Stomach (tissue), 19 donors: ENCODE results near the gene TBC1D26. TPM values are rescaled to one million over a fixed set of nuclear protein-coding genes. Genes with fewer than 3 reads are reported as not detected.
"Not testable (repeated sequence)": the region's sequence is repeated elsewhere in the genome, so short reads cannot be mapped to it uniquely, and the experiment has no call there.

Experiments used
- DNase-seq, 2 donors: peaks; one replicate each; pipeline versions ENCODE4 v3.0.0 to v3.0.0-alpha.2; 2013 to 2019
- H3K27ac ChIP-seq, 5 donors: fragments of 200-600 bp in 4 of 5; sonication (generic) in 4 of 5; one replicate each; pipeline ENCODE4 v1.5.1; 2013 to 2019; ENCODE audit warnings: mild to moderate bottlenecking in 1 of 5, moderate library complexity in 1 of 5
- H3K27me3 ChIP-seq, 3 donors: fragments of 200-600 bp; sonication (generic); one replicate each; pipeline ENCODE4 v1.5.1; 2017 to 2019; ENCODE audit warnings: mixed run types in 1 of 3
- H3K36me3 ChIP-seq, 4 donors: fragments of 200-600 bp; sonication (generic); 1 replicate in 3 of 4; 2 replicates in 1 of 4; pipeline ENCODE4 v1.5.1; 2016 to 2019
- H3K4me1 ChIP-seq, 4 donors: fragments of 200-600 bp; sonication (generic); one replicate each; pipeline ENCODE4 v1.5.1; 2016 to 2019
- H3K4me3 ChIP-seq, 4 donors: fragments of 200-600 bp; sonication (generic) in 3 of 4; one replicate each; pipeline ENCODE4 v1.5.1; 2016 to 2019; ENCODE audit warnings: mild to moderate bottlenecking in 1 of 4
- H3K9me3 ChIP-seq, 4 donors: fragments of 200-600 bp; sonication (generic); one replicate each; pipeline ENCODE4 v1.5.1; 2016 to 2019
- CTCF ChIP-seq, 7 experiments: fragments of 450-650 bp in 4 of 7; fragments of 200-600 bp in 3 of 7; sonication (generic) in 3 of 7; IDR thresholded peaks; one replicate each; pipeline ENCODE4 v1.5.1; 2016 to 2019; ENCODE audit warnings: antibody characterized with exemption in 7 of 7, control low read depth in 2 of 7, mild to moderate bottlenecking in 1 of 7
- POLR2AphosphoS5 ChIP-seq, 3 donors: sonication (generic); formaldehyde crosslinking; IDR thresholded peaks; one replicate each; pipeline ENCODE4 v1.6.1; 2016; ENCODE audit warnings: antibody characterized with exemption in 3 of 3
- WGBS, 5 donors: extraction: QIAGEN DNeasy Blood & Tissue Kit in 3 of 5; methylation state at CpG; one replicate each; pipeline versions ENCODE4 v1.1.5 to v1.1.7; 2013 to 2018; 5-methylcytosine and 5-hydroxymethylcytosine counted together
- intact Hi-C: fragments of 100-400 bp; cut with DNase I; formaldehyde crosslinking; loops from one replicate; pipeline ENCODE4 v1.15.1; 2023; ENCODE audit warnings: low total_unique reads
- long read RNA-seq, 10 donors: transcript quantifications; one replicate each; lab custom pipeline, GENCODE V29; 2026
- polyA plus RNA-seq, 3 donors: library from polyadenylated mRNA; stranded (reverse); fragments of 200-250 nt; gene quantifications; one replicate each; pipeline ENCODE4 v1.2.3, GENCODE V29; 2013
- total RNA-seq, 5 donors: library from RNA; depleted of rRNA; stranded (reverse); fragments of >200 nt; gene quantifications; one replicate each; pipeline versions ENCODE4 v1.1.0 to v1.2.3, GENCODE V29; 2014 to 2016
- donor health status: healthy with polysubstance abuse.
- donor health status: Bipolar disorder and iron deficiency.
- donor health status: healthy.

The TBC1D26 gene
- under 1 TPM in 1 of 5 donors, not detected in 4; 0.37 TPM for total RNA-seq
- under 1 TPM in 1 of 3 donors, not detected in 2; 0.05 TPM for polyA plus RNA-seq
- long read RNA-seq, donor 1: 0 reads
- long read RNA-seq, donor 2: 0 reads
- long read RNA-seq, donor 3: 0 reads
- long read RNA-seq, donor 4: 0 reads
- long read RNA-seq, donor 5: 0 reads
- long read RNA-seq, donor 6: 0 reads
- long read RNA-seq, donor 7: 0 reads
- long read RNA-seq, donor 8: 0 reads
- long read RNA-seq, donor 9: 0 reads
- long read RNA-seq, donor 10: 0 reads

DNA sequence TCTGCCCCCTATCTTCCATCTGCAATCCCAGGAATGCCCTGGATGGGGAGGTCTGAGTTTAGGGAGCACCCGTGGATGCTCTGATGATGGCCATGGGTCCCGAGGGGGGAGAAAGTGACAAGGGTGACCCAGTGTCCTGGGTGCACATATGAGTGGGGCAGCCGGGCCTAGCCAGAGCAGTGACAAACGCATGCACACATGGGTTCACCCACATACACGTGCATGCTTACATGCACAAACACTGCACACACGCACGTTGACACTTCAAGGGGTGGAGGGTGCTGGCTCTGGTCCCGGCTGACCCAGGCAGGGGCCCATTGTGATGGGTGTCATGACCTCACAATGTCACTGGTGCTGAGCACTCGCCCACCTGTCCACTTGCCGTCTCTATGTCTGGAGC, at the start of gene TBC1D26:
TSS of gene TBC1D26 (plus strand) at position 384 of the 400 bp plus-strand sequence. CDS start 3,066 bp downstream, outside the sequence.
- WGBS, 5 donors: 74 to 86% (median 78%) methylated on average over 2 to 10 of the region's 10 CpGs
- intact Hi-C loops, H3K27me3 ChIP-seq, H3K36me3 ChIP-seq, H3K4me3 ChIP-seq, DNase-seq, H3K4me1 ChIP-seq, H3K27ac ChIP-seq, H3K9me3 ChIP-seq: not testable (repeated sequence)

DNA sequence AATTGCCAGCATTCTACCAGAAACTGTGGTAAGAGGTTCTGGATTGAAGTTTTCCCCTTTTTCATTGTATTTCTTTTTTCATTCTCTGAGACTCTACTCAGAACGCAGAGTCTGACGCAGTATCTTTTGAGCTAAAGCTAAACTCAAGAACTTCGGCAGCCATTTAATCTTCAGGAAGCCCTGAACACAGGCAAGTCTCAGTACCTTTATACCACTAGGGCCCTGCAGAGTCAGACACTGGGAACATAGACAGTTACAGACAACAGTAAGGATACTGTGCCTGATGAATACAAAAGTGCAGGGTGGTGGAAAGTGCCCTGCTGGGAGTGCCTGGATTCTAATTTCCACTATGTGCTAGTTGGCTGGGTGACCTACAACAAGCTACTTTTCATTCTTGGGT, 48.9 kb upstream of the TBC1D26 start:
- peak overlapping the region in 1 of 4 donors; percentile 58 for H3K4me3 ChIP-seq

GRCh38 chr17:15683824-15684478, 48.1 kb upstream of the TBC1D26 start, which contains the start of gene TRIM16:
TSS of gene TRIM16 (minus strand) at chr17:15684311. CDS start at chr17:15651609, 32,702 bp downstream.
- 0 to 2% (median 1%) methylated on average over 29 to 35 of the region's 35 CpGs for WGBS, 5 donors
- peak; percentile 80 to 89 for DNase-seq
- peaks cover 0 to 11% (median 9%) of the 10 kb centered on the region in 4 donors for H3K4me1 ChIP-seq
- H3K36me3 ChIP-seq, H3K27me3 ChIP-seq, intact Hi-C loops, H3K9me3 ChIP-seq: not testable (repeated sequence)
- peak within 1 kb of the TSS; percentile 49 to 69 (median 54) for H3K4me3 ChIP-seq
- H3K27ac ChIP-seq: peak within 1 kb of the TSS; percentile 44 to 75 (median 48)
- peak in 1 of 7 experiments; percentile 31 for TF ChIP-seq CTCF (IDR thresholded peaks at IDR 0.05)
- TF ChIP-seq POLR2AphosphoS5 (IDR thresholded peaks at IDR 0.05): peak in 1 of 3 donors; percentile 58

More for the DNA sequence above, 48.9 kb upstream of the TBC1D26 start:
- H3K9me3 ChIP-seq, H3K36me3 ChIP-seq, H3K27ac ChIP-seq, H3K27me3 ChIP-seq, intact Hi-C loops, DNase-seq: not testable (repeated sequence)
- 91 to 96% (median 92%) methylated on average over 3 of the region's 3 CpGs for WGBS, 5 donors
- peaks cover 0 to 11% (median 9%) of the 10 kb centered on the region in 4 donors for H3K4me1 ChIP-seq

DNA sequence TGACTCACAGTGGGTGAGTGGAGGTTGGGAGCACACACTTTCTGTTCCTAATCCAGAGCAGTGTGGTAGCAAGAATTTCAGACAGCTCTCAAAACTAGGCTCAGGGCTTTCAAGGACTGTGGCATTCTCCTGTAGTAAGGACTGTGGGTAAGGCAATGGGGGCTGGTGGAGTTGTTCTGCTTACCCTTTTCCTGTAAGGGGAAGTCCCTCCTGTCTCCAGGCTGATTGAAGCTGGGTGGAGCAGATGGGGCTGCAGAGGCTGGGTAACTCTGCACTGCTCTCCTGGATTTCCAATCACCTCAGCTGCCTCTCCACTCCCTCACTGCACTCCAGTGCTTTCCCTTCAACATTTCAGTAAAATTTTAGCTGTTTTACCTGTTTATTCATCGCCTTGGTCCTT, 44.6 kb upstream of the TBC1D26 start:
- H3K9me3 ChIP-seq, H3K4me3 ChIP-seq, H3K36me3 ChIP-seq, DNase-seq, H3K27ac ChIP-seq, intact Hi-C loops, H3K27me3 ChIP-seq: not testable (repeated sequence)
- 82 to 95% (median 91%) methylated on average over 1 of the region's 1 CpG; no CpG with 5 or more reads in 1 of the 5 donors for WGBS, 5 donors
- H3K4me1 ChIP-seq: peaks cover 0 to 11% (median 9%) of the 10 kb centered on the region in 4 donors

DNA sequence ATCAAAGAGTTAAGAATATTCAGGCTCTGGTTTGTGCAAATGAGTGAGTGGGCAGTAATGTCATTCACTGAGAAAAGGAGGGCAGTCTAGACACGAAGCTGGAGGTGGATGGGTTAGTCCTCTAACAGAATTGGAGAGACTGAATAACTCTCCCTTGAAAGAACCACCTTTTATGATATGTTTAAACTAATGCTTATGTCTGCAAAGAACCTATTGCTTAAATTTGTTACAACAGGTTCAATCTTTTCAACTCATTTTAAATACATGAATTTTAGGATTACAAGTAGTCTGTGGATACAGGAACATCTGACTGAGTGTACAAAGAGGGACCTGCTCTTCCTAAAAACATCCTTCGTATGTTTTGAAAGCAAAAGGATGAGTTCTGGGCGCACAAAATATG, 33.1 kb upstream of the TBC1D26 start:
- intact Hi-C loops, H3K4me1 ChIP-seq, H3K27me3 ChIP-seq, H3K36me3 ChIP-seq, DNase-seq, H3K9me3 ChIP-seq: not testable (repeated sequence)
- 7 to 40% (median 14%) methylated on average over 1 to 3 of the region's 3 CpGs for WGBS, 5 donors
- peak overlapping the region in 4 of 5 donors; percentile 22 to 79 (median 65) for H3K27ac ChIP-seq
- peak overlapping the region; percentile 50 to 60 (median 56) for H3K4me3 ChIP-seq

DNA sequence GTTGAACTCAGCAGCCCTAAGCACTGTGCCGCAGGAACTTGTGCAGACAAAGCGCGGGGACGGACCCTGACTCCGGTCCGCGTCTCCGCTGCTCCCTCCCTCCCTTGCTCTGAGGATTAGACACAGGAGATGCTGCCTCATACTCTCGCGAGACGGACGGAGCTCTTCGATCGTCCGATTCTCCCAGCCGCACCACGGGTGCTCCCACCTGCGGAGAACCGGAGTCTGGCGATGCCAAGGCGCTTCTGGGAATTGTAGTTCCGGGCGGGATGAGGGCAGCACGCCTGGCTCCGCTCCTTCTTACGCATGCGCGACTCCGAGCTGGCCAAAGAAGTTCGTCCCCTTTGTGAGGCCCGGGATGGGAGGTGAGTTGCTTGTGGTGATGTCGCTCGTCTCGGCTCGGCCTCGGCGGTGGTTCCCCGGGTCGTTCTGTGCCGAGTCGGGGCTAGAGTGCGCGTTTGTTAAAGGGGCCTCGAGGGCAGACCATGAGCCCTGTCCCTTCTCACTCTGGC, 32.6 kb upstream of the TBC1D26 start, which contains the start of gene ZNF286A:
TSS of gene ZNF286A (plus strand) at position 340 of the 512 bp plus-strand sequence. CDS start 578 bp downstream, outside the sequence.
- H3K27me3 ChIP-seq, H3K36me3 ChIP-seq, H3K4me1 ChIP-seq, intact Hi-C loops, H3K9me3 ChIP-seq: not testable (repeated sequence)
- 0 to 2% (median 0%) methylated on average over 18 to 44 of the region's 44 CpGs for WGBS, 5 donors
- Histone ChIP-seq H3K27ac (peak within 1 kb of the TSS in 4 of 5 donors; percentile 22 to 79 (median 65)), H3K4me3 (peak within 1 kb of the TSS; percentile 50 to 60 (median 56))
- TF ChIP-seq CTCF (IDR thresholded peaks at IDR 0.05) (peak in 1 of 7 experiments; percentile 10), POLR2AphosphoS5 (IDR thresholded peaks at IDR 0.05) (peak; percentile 63 to 86 (median 64))
- DNase-seq: peak; percentile 96 to 99

DNA sequence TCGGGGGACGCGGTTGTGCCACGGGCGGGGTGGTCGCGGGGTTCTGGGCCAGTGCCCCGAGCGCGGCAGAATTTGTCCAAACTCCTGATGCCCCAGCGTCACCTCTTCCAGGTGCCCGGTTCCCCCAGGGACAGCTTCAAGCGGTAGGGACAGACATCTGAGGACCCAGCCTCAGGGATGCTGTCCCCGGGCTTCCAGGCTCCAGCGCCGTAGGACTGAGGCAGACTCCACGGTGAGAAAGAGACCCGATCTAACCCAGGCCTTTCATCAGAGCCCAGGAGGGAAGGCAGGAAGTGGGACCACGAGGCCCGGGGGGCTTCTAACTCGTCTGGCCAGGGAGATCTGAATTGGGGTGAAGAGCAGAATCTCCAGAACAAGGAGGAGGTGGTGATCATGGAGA, 32.1 kb upstream of the TBC1D26 start:
- Histone ChIP-seq H3K36me3 (peaks cover 0 to 11% (median 8%) of the 10 kb centered on the region in 4 donors), H3K27ac (peak overlapping the region in 4 of 5 donors; percentile 22 to 79 (median 65)), H3K4me3 (peak overlapping the region; percentile 50 to 60 (median 56))
- 0% methylated on average over 9 to 12 of the region's 21 CpGs; no CpG with 5 or more reads in 2 of the 5 donors for WGBS, 5 donors
- H3K9me3 ChIP-seq, DNase-seq, intact Hi-C loops, H3K27me3 ChIP-seq, H3K4me1 ChIP-seq: not testable (repeated sequence)

DNA sequence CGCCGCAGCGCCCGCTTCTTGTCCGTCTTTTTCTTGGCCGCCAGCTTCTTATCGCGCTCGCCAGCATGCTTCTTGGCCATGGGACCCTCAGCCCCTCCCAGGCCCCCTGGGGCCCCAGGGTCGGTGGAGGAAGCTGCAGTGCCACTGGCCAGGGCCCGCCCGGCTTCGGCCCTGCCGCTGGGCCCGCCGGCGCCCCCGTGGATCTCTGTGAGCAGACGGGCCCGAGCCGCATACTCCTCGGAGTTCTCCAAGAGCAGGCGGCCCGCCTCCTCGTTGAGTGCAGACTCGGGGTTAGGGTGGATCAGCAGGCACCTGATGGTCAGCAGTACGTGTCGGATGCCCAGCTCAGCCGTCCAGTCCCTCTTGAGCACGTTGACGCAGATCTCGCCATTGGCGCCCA, 27.8 kb upstream of the TBC1D26 start:
- WGBS, 5 donors: 96 to 100% (median 99%) methylated on average over 3 to 24 of the region's 33 CpGs
- Histone ChIP-seq H3K36me3 (peaks cover 7 to 52% (median 45%) of the 10 kb centered on the region in 4 donors), H3K9me3 (peaks cover 0 to 34% (median 20%) of the 10 kb centered on the region in 4 donors)
- H3K4me1 ChIP-seq, intact Hi-C loops, H3K27ac ChIP-seq, H3K27me3 ChIP-seq, DNase-seq, H3K4me3 ChIP-seq: not testable (repeated sequence)

GRCh38 chr17:15704813-15705212, 27.3 kb upstream of the TBC1D26 start:
- H3K27me3 ChIP-seq, intact Hi-C loops, H3K4me1 ChIP-seq, H3K4me3 ChIP-seq, DNase-seq, H3K27ac ChIP-seq: not testable (repeated sequence)
- H3K9me3 ChIP-seq: peaks cover 0 to 34% (median 20%) of the 10 kb centered on the region in 4 donors
- H3K36me3 ChIP-seq: peaks cover 7 to 55% (median 47%) of the 10 kb centered on the region in 4 donors
- WGBS, 5 donors: 94 to 99% (median 98%) methylated on average over 8 to 32 of the region's 32 CpGs
